Tibial nerve (tissue), 4 donors: ENCODE measurements around the gene C2orf69. TPM values are rescaled to one million over a fixed set of nuclear protein-coding genes. Genes with fewer than 3 reads are reported as not detected.

Source experiments
- DNase-seq, 2 donors: peaks; one replicate each; pipeline ENCODE4 v3.0.0-alpha.2; 2019; ENCODE audit warnings: low spot score in 2 of 2
- H3K27ac ChIP-seq, 4 donors: fragments of 200-600 bp; sonication (generic) in 3 of 4; one replicate each; pipeline ENCODE4 v1.5.1; 2017 to 2019; ENCODE audit warnings: mild to moderate bottlenecking in 1 of 4
- H3K27me3 ChIP-seq, 2 donors: fragments of 200-600 bp; sonication (generic) in 1 of 2; one replicate each; pipeline versions ENCODE4 v1.5.1 to v1.6.0; 2017 to 2019
- H3K36me3 ChIP-seq, 3 donors: fragments of 200-600 bp; sonication (generic); one replicate each; pipeline ENCODE4 v1.5.1; 2018 to 2019
- H3K4me1 ChIP-seq, 4 donors: fragments of 200-600 bp; sonication (generic) in 3 of 4; one replicate each; pipeline ENCODE4 v1.5.1; 2017 to 2019
- H3K4me3 ChIP-seq, 4 donors: fragments of 200-600 bp; sonication (generic) in 3 of 4; one replicate each; pipeline ENCODE4 v1.5.1; 2017 to 2019; ENCODE audit warnings: mild to moderate bottlenecking in 1 of 4, moderate library complexity in 1 of 4
- H3K9me3 ChIP-seq, 4 donors: fragments of 200-600 bp; sonication (generic) in 3 of 4; one replicate each; pipeline ENCODE4 v1.5.1; 2017 to 2019
- EP300 ChIP-seq, 2 donors: sonication (generic); formaldehyde crosslinking; IDR thresholded peaks; one replicate each; pipeline ENCODE4 v1.6.1; 2017; ENCODE audit warnings: antibody characterized with exemption in 2 of 2, mild to moderate bottlenecking in 1 of 2
- POLR2A ChIP-seq, 2 donors: fragments of 450-650 bp; IDR thresholded peaks; one replicate each; pipeline ENCODE4 v1.6.1; 2017; ENCODE audit warnings: antibody characterized with exemption in 2 of 2, mild to moderate bottlenecking in 2 of 2, moderate library complexity in 2 of 2
- WGBS, 2 donors: methylation state at CpG; one replicate each; pipeline ENCODE4 v1.1.5; 2018; 5-methylcytosine and 5-hydroxymethylcytosine counted together
- total RNA-seq, 4 donors: library from RNA; depleted of rRNA; stranded (reverse); fragments of >200 nt; gene quantifications; one replicate each; pipeline ENCODE4 v1.1.0, GENCODE V29; 2016
- TF ChIP-seq, protein P1 (sequence below), 5 experiments: fragments of 200-600 bp in 3 of 5; fragments of 450-650 bp in 2 of 5; sonication (generic) in 3 of 5; IDR thresholded peaks; one replicate each; pipeline ENCODE4 v1.5.1; 2016 to 2019; ENCODE audit warnings: antibody characterized with exemption in 5 of 5, mild to moderate bottlenecking in 3 of 5, moderate library complexity in 2 of 5

The C2orf69 gene, protein sequence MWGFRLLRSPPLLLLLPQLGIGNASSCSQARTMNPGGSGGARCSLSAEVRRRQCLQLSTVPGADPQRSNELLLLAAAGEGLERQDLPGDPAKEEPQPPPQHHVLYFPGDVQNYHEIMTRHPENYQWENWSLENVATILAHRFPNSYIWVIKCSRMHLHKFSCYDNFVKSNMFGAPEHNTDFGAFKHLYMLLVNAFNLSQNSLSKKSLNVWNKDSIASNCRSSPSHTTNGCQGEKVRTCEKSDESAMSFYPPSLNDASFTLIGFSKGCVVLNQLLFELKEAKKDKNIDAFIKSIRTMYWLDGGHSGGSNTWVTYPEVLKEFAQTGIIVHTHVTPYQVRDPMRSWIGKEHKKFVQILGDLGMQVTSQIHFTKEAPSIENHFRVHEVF
- total RNA-seq = 10 to 100 TPM in 1 of 4 donors, 1 to 10 TPM in 3; 6.1 to 14.3 (median 9.3) TPM

DNA sequence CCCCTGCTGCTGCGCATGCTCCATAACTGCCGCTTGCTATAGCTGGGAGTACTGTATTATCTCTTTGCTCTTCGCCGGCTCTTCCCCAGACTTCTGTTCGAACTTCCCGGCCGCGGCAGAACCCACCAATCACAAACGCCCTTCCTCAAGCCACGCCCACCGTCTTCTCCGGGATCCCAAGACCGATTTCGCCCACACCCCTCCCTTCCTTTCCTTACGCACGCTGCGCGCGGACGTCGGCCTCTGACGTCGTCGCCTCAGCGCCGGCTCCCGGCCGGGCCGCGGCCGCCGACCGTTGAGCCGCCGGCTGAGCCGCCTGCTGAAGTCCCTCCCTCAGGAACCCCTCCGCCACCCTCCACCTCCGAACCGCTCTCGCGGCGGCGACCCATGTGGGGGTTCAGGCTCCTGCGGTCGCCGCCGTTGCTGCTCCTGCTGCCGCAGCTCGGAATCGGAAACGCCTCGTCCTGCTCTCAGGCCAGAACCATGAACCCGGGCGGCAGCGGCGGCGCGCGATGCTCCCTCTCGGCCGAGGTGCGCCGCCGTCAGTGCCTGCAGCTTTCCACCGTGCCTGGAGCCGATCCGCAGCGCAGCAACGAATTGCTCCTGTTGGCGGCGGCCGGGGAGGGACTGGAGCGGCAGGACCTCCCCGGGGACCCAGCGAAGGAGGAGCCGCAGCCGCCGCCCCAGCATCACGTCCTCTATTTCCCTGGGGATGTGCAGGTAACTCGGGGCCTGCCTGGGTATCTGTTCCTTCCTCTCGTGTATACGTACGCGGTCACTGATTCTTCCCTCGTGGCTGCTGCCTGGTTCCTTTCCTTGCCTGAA lies at the start of gene C2orf69:
TSS of gene C2orf69 (plus strand) at position 242 of the 825 bp plus-strand sequence. CDS start at position 388, 146 bp downstream.
- 0% methylated on average over 66 to 78 of the region's 85 CpGs for WGBS, 2 donors

DNA sequence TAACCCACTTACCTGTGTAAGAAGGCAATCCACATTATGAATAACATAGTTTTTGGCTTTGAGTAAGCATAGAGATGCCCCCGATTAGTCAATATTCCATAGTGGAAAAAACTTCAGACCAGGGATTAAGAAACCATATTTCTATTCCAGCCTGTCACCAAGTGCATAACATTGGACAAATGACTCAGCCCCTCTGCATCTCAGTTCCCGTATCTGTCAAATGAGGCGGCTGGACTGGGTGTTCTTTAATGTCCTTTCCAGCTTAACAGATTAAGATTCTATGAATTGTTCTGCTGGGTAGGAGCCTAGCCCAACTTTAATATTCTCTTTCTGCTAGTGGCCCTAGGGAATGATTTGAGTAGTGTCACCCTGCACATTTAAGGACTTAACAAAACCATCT lies 48.3 kb upstream of the C2orf69 start:
- no peak overlapping the region for H3K27ac ChIP-seq
- no peaks in the 10 kb centered on the region for H3K27me3 ChIP-seq
- DNase-seq = no peak
- no peak for TF ChIP-seq EP300 (IDR thresholded peaks at IDR 0.05)
- no peak for TF ChIP-seq POLR2A (IDR thresholded peaks at IDR 0.05)
- TF ChIP-seq, protein P1, sequence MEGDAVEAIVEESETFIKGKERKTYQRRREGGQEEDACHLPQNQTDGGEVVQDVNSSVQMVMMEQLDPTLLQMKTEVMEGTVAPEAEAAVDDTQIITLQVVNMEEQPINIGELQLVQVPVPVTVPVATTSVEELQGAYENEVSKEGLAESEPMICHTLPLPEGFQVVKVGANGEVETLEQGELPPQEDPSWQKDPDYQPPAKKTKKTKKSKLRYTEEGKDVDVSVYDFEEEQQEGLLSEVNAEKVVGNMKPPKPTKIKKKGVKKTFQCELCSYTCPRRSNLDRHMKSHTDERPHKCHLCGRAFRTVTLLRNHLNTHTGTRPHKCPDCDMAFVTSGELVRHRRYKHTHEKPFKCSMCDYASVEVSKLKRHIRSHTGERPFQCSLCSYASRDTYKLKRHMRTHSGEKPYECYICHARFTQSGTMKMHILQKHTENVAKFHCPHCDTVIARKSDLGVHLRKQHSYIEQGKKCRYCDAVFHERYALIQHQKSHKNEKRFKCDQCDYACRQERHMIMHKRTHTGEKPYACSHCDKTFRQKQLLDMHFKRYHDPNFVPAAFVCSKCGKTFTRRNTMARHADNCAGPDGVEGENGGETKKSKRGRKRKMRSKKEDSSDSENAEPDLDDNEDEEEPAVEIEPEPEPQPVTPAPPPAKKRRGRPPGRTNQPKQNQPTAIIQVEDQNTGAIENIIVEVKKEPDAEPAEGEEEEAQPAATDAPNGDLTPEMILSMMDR (IDR thresholded peaks at IDR 0.05) = no peak
- no peak overlapping the region for H3K4me3 ChIP-seq
- H3K36me3 ChIP-seq = no peaks in the 10 kb centered on the region
- no peaks in the 10 kb centered on the region for H3K9me3 ChIP-seq
- WGBS, 2 donors = 66 to 75% methylated on average over 3 of the region's 3 CpGs
- no peaks in the 10 kb centered on the region for H3K4me1 ChIP-seq

More for the DNA sequence above, at the start of gene C2orf69:
- TF ChIP-seq, protein P1 (IDR thresholded peaks at IDR 0.05) = peak in 1 of 5 experiments; percentile 41
- TF ChIP-seq EP300 (IDR thresholded peaks at IDR 0.05) = peak in 1 of 2 donors; percentile 81
- TF ChIP-seq POLR2A (IDR thresholded peaks at IDR 0.05) = peak; percentile 60 to 92
- Histone ChIP-seq H3K36me3 (peaks cover 0 to 8% (median 0%) of the 10 kb centered on the region in 3 donors), H3K27ac (peak within 1 kb of the TSS; percentile 97 to 98 (median 97)), H3K9me3 (no peaks in the 10 kb centered on the region), H3K4me1 (peaks cover 0 to 39% (median 12%) of the 10 kb centered on the region in 4 donors), H3K4me3 (peak within 1 kb of the TSS; percentile 81 to 100 (median 92)), H3K27me3 (no peaks in the 10 kb centered on the region)
- peak; percentile 94 to 97 for DNase-seq

DNA sequence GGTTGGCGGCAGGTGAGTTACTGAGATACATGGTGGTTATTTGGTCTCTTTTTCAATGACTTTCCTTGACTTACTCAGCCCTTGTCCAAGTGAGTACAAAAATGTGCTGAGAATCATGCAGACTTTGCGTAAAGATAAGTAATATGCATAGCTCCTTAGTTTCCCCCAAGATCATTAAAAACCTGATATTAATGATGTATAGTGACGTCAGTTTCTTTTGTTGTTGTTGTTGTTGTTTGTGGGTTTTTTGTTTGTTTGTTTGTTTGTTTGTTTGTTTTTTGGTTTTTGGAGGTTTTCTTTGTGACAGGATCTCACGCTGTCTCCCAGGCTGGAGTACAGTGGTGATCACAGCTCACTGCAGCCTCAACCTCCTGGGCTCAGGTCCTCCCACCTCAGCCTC lies 45.2 kb upstream of the C2orf69 start:
- no peak for DNase-seq
- 97 to 98% methylated on average over 4 of the region's 4 CpGs for WGBS, 2 donors
- Histone ChIP-seq H3K27me3 (no peaks in the 10 kb centered on the region), H3K4me3 (no peak overlapping the region), H3K9me3 (no peaks in the 10 kb centered on the region), H3K36me3 (no peaks in the 10 kb centered on the region), H3K4me1 (no peaks in the 10 kb centered on the region), H3K27ac (no peak overlapping the region)
- TF ChIP-seq, protein P1 (IDR thresholded peaks at IDR 0.05) = no peak

DNA sequence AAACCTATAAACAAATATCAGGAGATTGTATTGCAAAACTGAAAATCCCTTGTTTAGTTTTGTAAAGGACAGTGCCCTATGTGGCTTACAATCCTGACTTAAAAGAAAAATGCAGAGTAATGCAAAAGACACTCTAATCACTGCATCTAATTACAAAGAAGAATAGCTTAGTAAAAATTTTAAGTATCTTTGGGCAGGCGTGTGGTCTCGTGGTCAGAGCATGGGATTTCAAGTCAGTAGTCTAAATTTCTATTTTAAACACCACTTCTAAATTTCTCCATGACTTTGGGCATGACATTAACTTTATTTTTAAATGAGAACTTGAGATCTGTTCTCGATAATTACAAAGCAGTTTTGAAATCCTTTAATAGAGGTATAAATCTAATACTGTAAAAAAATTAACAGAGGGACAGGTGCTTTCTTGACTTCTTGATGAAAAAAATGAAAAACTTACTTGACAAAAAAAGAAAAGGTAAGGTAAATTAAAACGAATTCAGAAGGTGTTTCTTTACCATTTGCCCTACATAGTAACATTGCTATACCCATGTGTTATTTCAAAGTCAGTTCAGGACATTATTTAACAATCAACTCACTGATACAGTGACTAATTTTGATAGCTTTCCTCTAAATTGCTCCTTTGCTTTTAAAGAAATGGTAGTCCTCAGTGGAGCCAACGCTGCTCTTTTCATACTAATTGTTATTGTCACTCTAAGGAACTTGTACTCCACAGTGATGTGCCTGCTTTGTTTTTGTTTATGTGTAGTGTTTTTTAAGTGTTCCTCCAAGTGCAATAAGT lies 42.5 kb upstream of the C2orf69 start:
- Histone ChIP-seq H3K4me3 (no peak overlapping the region), H3K27ac (no peak overlapping the region), H3K27me3 (no peaks in the 10 kb centered on the region), H3K36me3 (no peaks in the 10 kb centered on the region), H3K4me1 (no peaks in the 10 kb centered on the region), H3K9me3 (peaks cover 0 to 2% (median 0%) of the 10 kb centered on the region in 4 donors)
- TF ChIP-seq, protein P1 (IDR thresholded peaks at IDR 0.05) = no peak
- no peak for DNase-seq
- WGBS, 2 donors = 54 to 63% methylated on average over 5 of the region's 5 CpGs
